Cerebellar cortex (tissue), 1 donor: ENCODE measurements around the gene MYLK2.

Source experiments
- DNase-seq: peaks from one replicate; pipeline ENCODE4 v3.0.0-alpha.2; 2015; ENCODE audit warnings: low spot score

Gene MYLK2

GRCh38 chr20:31835554-31835953 lies 16.4 kb downstream of the MYLK2 start:
- no peak for DNase-seq

GRCh38 chr20:31835977-31836852 lies 17.1 kb downstream of the MYLK2 start:
- DNase-seq: peak; percentile 62

- no peak for DNase-seq
These were observed 17.9 kb downstream of the MYLK2 start for GRCh38 chr20:31836853-31837608.

GRCh38 chr20:31837896-31838397 lies 18.8 kb downstream of the MYLK2 start:
- DNase-seq: peak; percentile 46

GRCh38 chr20:31838646-31839292 lies 19.6 kb downstream of the MYLK2 start:
- DNase-seq: no peak

- no peak for DNase-seq
These were observed 20.8 kb downstream of the MYLK2 start for GRCh38 chr20:31839782-31840487.

- DNase-seq: no peak
These were observed 22.0 kb downstream of the MYLK2 start for GRCh38 chr20:31840906-31841816.

- no peak for DNase-seq
These were observed 22.8 kb downstream of the MYLK2 start for GRCh38 chr20:31841928-31842327.

- DNase-seq: no peak
These were observed 23.5 kb downstream of the MYLK2 start for GRCh38 chr20:31842471-31843157.

- no peak for DNase-seq
These were observed 24.1 kb downstream of the MYLK2 start for GRCh38 chr20:31843288-31843687.

GRCh38 chr20:31843881-31844280 lies 24.7 kb downstream of the MYLK2 start:
- DNase-seq: no peak

GRCh38 chr20:31844737-31845299 lies 25.7 kb downstream of the MYLK2 start:
- DNase-seq: no peak

- DNase-seq: peak; percentile 66
These were observed 26.2 kb downstream of the MYLK2 start, which contains the start of gene FOXS1 for GRCh38 chr20:31845300-31845863. Gene FOXS1 (minus strand): TSS chr20:31845604. CDS start chr20:31845542, 62 bp downstream.

GRCh38 chr20:31846793-31847138 lies 27.6 kb downstream of the MYLK2 start:
- DNase-seq: no peak

GRCh38 chr20:31848088-31848999 lies 29.2 kb downstream of the MYLK2 start:
- DNase-seq: no peak

GRCh38 chr20:31849306-31849930 lies 30.3 kb downstream of the MYLK2 start:
- DNase-seq: no peak

GRCh38 chr20:31851240-31851955 lies 32.2 kb downstream of the MYLK2 start:
- no peak for DNase-seq
